Osteoblast (primary cell): ENCODE data around the gene ZNF471. TPM values are rescaled to one million over a fixed set of nuclear protein-coding genes. Genes with fewer than 3 reads are reported as not detected.

ENCODE experiments used
- DNase-seq: peaks from one replicate; pipeline ENCODE4 v3.0.0; 2011; ENCODE audit warnings: low spot score, mixed read lengths; ENCODE audit not compliant: insufficient read length; ENCODE audit errors: missing footprints
- H2AFZ ChIP-seq: 2 replicates; pipeline ENCODE4 v1.6.0; 2011; ENCODE audit warnings: mild to moderate bottlenecking, low read length
- H3K27ac ChIP-seq: 2 replicates; pipeline ENCODE4 v1.5.1; 2011; ENCODE audit warnings: mild to moderate bottlenecking, low read depth, low read length, moderate library complexity
- H3K27me3 ChIP-seq: 2 replicates; pipeline ENCODE4 v1.6.0; 2012; ENCODE audit warnings: mild to moderate bottlenecking, control low read depth, inconsistent platforms, low read length, moderate library complexity; ENCODE audit not compliant: insufficient read depth
- H3K36me3 ChIP-seq: 2 replicates; pipeline ENCODE4 v1.5.1; 2011; ENCODE audit warnings: mild to moderate bottlenecking, low read length, control low read depth, moderate library complexity; ENCODE audit not compliant: insufficient read depth
- H3K4me1 ChIP-seq: 2 replicates; pipeline ENCODE4 v1.5.1; 2011; ENCODE audit warnings: mild to moderate bottlenecking, low read length, control low read depth, moderate library complexity; ENCODE audit not compliant: insufficient read depth
- H3K4me2 ChIP-seq: 2 replicates; pipeline ENCODE4 v1.6.0; 2011; ENCODE audit warnings: mild to moderate bottlenecking, low read length; ENCODE audit not compliant: insufficient read depth
- H3K4me3 ChIP-seq: fragments of 200-600 bp; sonication (generic); 3 replicates; pipeline ENCODE4 v1.5.1; 2012; ENCODE audit warnings: mild to moderate bottlenecking, low read length, inconsistent platforms; ENCODE audit not compliant: insufficient read depth
- H3K79me2 ChIP-seq: 2 replicates; pipeline ENCODE4 v1.6.0; 2012; ENCODE audit warnings: mild to moderate bottlenecking, low read length, control low read depth, inconsistent platforms; ENCODE audit not compliant: insufficient read depth
- H3K9me3 ChIP-seq: 2 replicates; pipeline ENCODE4 v1.5.1; 2011; ENCODE audit warnings: low read depth, low read length, control low read depth
- H4K20me1 ChIP-seq: 2 replicates; pipeline ENCODE4 v1.6.0; 2012; ENCODE audit warnings: mild to moderate bottlenecking, low read length, control low read depth; ENCODE audit not compliant: insufficient read depth
- CTCF ChIP-seq: IDR thresholded peaks from 2 replicates; pipeline ENCODE4 v1.5.1; 2011; ENCODE audit warnings: mild to moderate bottlenecking, low read depth, low read length, moderate library complexity; ENCODE audit errors: extremely low read depth
- total RNA-seq: library from RNA; depleted of rRNA; stranded (reverse); fragments of >200 nt; gene quantifications from 2 replicates; pipeline ENCODE4 v1.2.3, GENCODE V29; 2012

Gene ZNF471
- total RNA-seq, result 4.7 and 5.1 TPM in 2 replicates

GRCh38 chr19:56507446-56508289, at the start of gene ZNF471:
ZNF471 (plus strand) TSS chr19:56507855; CDS start chr19:56511572, 3,717 bp downstream.
- Histone ChIP-seq H3K79me2 (peaks cover 4% of the 10 kb centered on the region), H3K36me3 (no peaks in the 10 kb centered on the region), H3K4me1 (peaks cover 12% of the 10 kb centered on the region), H3K4me3 (peak within 1 kb of the TSS; percentile 89), H3K27me3 (no peaks in the 10 kb centered on the region), H3K9me3 (no peaks in the 10 kb centered on the region), H3K4me2 (peak within 1 kb of the TSS; percentile 93), H2AFZ (peak within 1 kb of the TSS; percentile 95), H4K20me1 (no peaks in the 10 kb centered on the region), H3K27ac (peak within 1 kb of the TSS; percentile 95)
- no peak for TF ChIP-seq CTCF
- peak; percentile 99 for DNase-seq

- no peak overlapping the region for H3K4me3 ChIP-seq
- H3K36me3 ChIP-seq, result no peaks in the 10 kb centered on the region
- no peaks in the 10 kb centered on the region for H3K9me3 ChIP-seq
- H3K27ac ChIP-seq, result no peak overlapping the region
- no peaks in the 10 kb centered on the region for H3K27me3 ChIP-seq
- no peak overlapping the region for H2AFZ ChIP-seq
- no peak overlapping the region for H3K4me2 ChIP-seq
- TF ChIP-seq CTCF, result no peak
- H4K20me1 ChIP-seq, result no peaks in the 10 kb centered on the region
- H3K79me2 ChIP-seq, result peaks cover 19% of the 10 kb centered on the region
- no peak for DNase-seq
- peaks cover 11% of the 10 kb centered on the region for H3K4me1 ChIP-seq
Measured at GRCh38 chr19:56474308-56474707, 33.3 kb upstream of the ZNF471 start.

GRCh38 chr19:56476093-56476492, 31.6 kb upstream of the ZNF471 start:
- no peak for TF ChIP-seq CTCF
- peak overlapping the region; percentile 81 for H3K27ac ChIP-seq
- H3K4me3 ChIP-seq, result peak overlapping the region; percentile 96
- peaks cover 32% of the 10 kb centered on the region for H3K79me2 ChIP-seq
- no peaks in the 10 kb centered on the region for H3K9me3 ChIP-seq
- H3K4me1 ChIP-seq, result peaks cover 11% of the 10 kb centered on the region
- DNase-seq, result no peak
- peak overlapping the region; percentile 100 for H2AFZ ChIP-seq
- H4K20me1 ChIP-seq, result no peaks in the 10 kb centered on the region
- H3K4me2 ChIP-seq, result peak overlapping the region; percentile 98
- no peaks in the 10 kb centered on the region for H3K27me3 ChIP-seq
- no peaks in the 10 kb centered on the region for H3K36me3 ChIP-seq

GRCh38 chr19:56476651-56477428, 30.8 kb upstream of the ZNF471 start, which contains the start of gene ZNF667:
ZNF667 (minus strand) TSS chr19:56477345; CDS start chr19:56462370, 14,975 bp downstream.
- peak within 1 kb of the TSS; percentile 81 for H3K27ac ChIP-seq
- peak within 1 kb of the TSS; percentile 98 for H3K4me2 ChIP-seq
- H2AFZ ChIP-seq, result peak within 1 kb of the TSS; percentile 100
- peaks cover 40% of the 10 kb centered on the region for H3K79me2 ChIP-seq
- no peaks in the 10 kb centered on the region for H3K27me3 ChIP-seq
- peak within 1 kb of the TSS; percentile 96 for H3K4me3 ChIP-seq
- H3K9me3 ChIP-seq, result no peaks in the 10 kb centered on the region
- peak; percentile 82 for DNase-seq
- H3K4me1 ChIP-seq, result peaks cover 11% of the 10 kb centered on the region
- H3K36me3 ChIP-seq, result no peaks in the 10 kb centered on the region
- no peak for TF ChIP-seq CTCF
- no peaks in the 10 kb centered on the region for H4K20me1 ChIP-seq
